ENCODE data around the gene DEGS2.

The DEGS2 gene

GRCh38 chr14:100110816-100111215, 48.6 kb downstream of the DEGS2 start:
- no peak for DNase-seq (ENCODE audit: low read depth)

GRCh38 chr14:100109594-100109955, 49.9 kb downstream of the DEGS2 start:
- no peak for DNase-seq (ENCODE audit: low read depth)

GRCh38 chr14:100108840-100109593, 50.4 kb downstream of the DEGS2 start:
- peak; percentile 23 for DNase-seq (ENCODE audit: low read depth)

GRCh38 chr14:100108042-100108825, 51.2 kb downstream of the DEGS2 start:
- peak; percentile 79 for DNase-seq (ENCODE audit: low read depth)

- DNase-seq (ENCODE audit: low read depth), result no peak
Measured at GRCh38 chr14:100107236-100107635, 52.2 kb downstream of the DEGS2 start.

GRCh38 chr14:100106250-100107112, 53.0 kb downstream of the DEGS2 start:
- no peak for DNase-seq (ENCODE audit: low read depth)

GRCh38 chr14:100105357-100106169, 53.9 kb downstream of the DEGS2 start:
- no peak for DNase-seq (ENCODE audit: low read depth)

- peak; percentile 66 for DNase-seq (ENCODE audit: low read depth)
Measured at GRCh38 chr14:100104523-100105300, 54.7 kb downstream of the DEGS2 start.

- DNase-seq (ENCODE audit: low read depth), result no peak
Measured at GRCh38 chr14:100104006-100104352, 55.5 kb downstream of the DEGS2 start.

GRCh38 chr14:100103250-100104005, 56.0 kb downstream of the DEGS2 start:
- no peak for DNase-seq (ENCODE audit: low read depth)

- DNase-seq (ENCODE audit: low read depth), result no peak
Measured at GRCh38 chr14:100102156-100102785, 57.2 kb downstream of the DEGS2 start.

GRCh38 chr14:100100032-100100703, 59.3 kb downstream of the DEGS2 start:
- no peak for DNase-seq (ENCODE audit: low read depth)

GRCh38 chr14:100098171-100098570, 61.3 kb downstream of the DEGS2 start:
- DNase-seq (ENCODE audit: low read depth), result no peak

GRCh38 chr14:100096656-100097055, 62.8 kb downstream of the DEGS2 start:
- peak; percentile 80 for DNase-seq (ENCODE audit: low read depth)
